ENCODE measurements around the gene ZFP91.

The ZFP91 gene

GRCh38 chr11:58608331-58608730, 29.5 kb downstream of the ZFP91 start:
- Histone ChIP-seq H3F3A (ENCODE audit: insufficient read depth) (peaks cover 7% of the 10 kb centered on the region; the same call in 1 of the 2 replicates), H3K9ac (ENCODE audit: low read length) (no peak overlapping the region), H4K20me1 (ENCODE audit: low read depth, low read length) (peaks cover 46% of the 10 kb centered on the region), H3K9me2 (replicated peaks; ENCODE audit: insufficient read depth, low read length) (no peaks in the 10 kb centered on the region), H3K4me2 (ENCODE audit: low read depth, low read length, poor library complexity, severe bottlenecking) (no peak overlapping the region), H3K27me3 (ENCODE audit: low read length) (no peaks in the 10 kb centered on the region), H3K9me3 (ENCODE audit: insufficient read depth, low read length) (no peaks in the 10 kb centered on the region), H3K4me3 (ENCODE audit: insufficient read depth, low read length, poor library complexity, severe bottlenecking) (no peak overlapping the region), H2AFZ (ENCODE audit: low read depth, low read length, severe bottlenecking) (no peak overlapping the region), H3K36me3 (ENCODE audit: low read length) (peaks cover 40% of the 10 kb centered on the region), H3K79me2 (ENCODE audit: insufficient read depth, low read length) (peaks cover 72% of the 10 kb centered on the region), H3K27ac (ENCODE audit: low read depth, low read length) (no peak overlapping the region)
- TF ChIP-seq EZH2phosphoT487 (conservative IDR thresholded peaks at IDR 0.05; ENCODE audit: low read length), result no peak
- TF ChIP-seq CTCF (IDR thresholded peaks at IDR 0.05; ENCODE audit: insufficient read depth, low read length, poor library complexity, severe bottlenecking), result no peak

GRCh38 chr11:58609723-58610122, 30.9 kb downstream of the ZFP91 start:
- Histone ChIP-seq H3K27ac (ENCODE audit: low read depth, low read length) (no peak overlapping the region), H3K9ac (ENCODE audit: low read length) (no peak overlapping the region), H4K20me1 (ENCODE audit: low read depth, low read length) (peaks cover 36% of the 10 kb centered on the region), H3K4me3 (ENCODE audit: insufficient read depth, low read length, poor library complexity, severe bottlenecking) (no peak overlapping the region), H3F3A (ENCODE audit: insufficient read depth) (peaks cover 7% of the 10 kb centered on the region; the same call in 1 of the 2 replicates), H3K36me3 (ENCODE audit: low read length) (peaks cover 54% of the 10 kb centered on the region), H3K9me2 (replicated peaks; ENCODE audit: insufficient read depth, low read length) (no peaks in the 10 kb centered on the region), H3K79me2 (ENCODE audit: insufficient read depth, low read length) (peaks cover 58% of the 10 kb centered on the region), H3K4me2 (ENCODE audit: low read depth, low read length, poor library complexity, severe bottlenecking) (no peak overlapping the region), H2AFZ (ENCODE audit: low read depth, low read length, severe bottlenecking) (no peak overlapping the region), H3K27me3 (ENCODE audit: low read length) (no peaks in the 10 kb centered on the region), H3K9me3 (ENCODE audit: insufficient read depth, low read length) (no peaks in the 10 kb centered on the region)
- TF ChIP-seq EZH2phosphoT487 (conservative IDR thresholded peaks at IDR 0.05; ENCODE audit: low read length) (no peak), CTCF (IDR thresholded peaks at IDR 0.05; ENCODE audit: insufficient read depth, low read length, poor library complexity, severe bottlenecking) (no peak)

GRCh38 chr11:58613228-58613627, 34.4 kb downstream of the ZFP91 start:
- Histone ChIP-seq H3K9ac (ENCODE audit: low read length) (no peak overlapping the region), H3K79me2 (ENCODE audit: insufficient read depth, low read length) (peaks cover 25% of the 10 kb centered on the region), H3K9me3 (ENCODE audit: insufficient read depth, low read length) (no peaks in the 10 kb centered on the region)

More at GRCh38 chr11:58613228-58613627, 34.4 kb downstream of the ZFP91 start:
- Histone ChIP-seq H3K4me2 (ENCODE audit: low read depth, low read length, poor library complexity, severe bottlenecking) (no peak overlapping the region), H3K9me2 (replicated peaks; ENCODE audit: insufficient read depth, low read length) (no peaks in the 10 kb centered on the region), H4K20me1 (ENCODE audit: low read depth, low read length) (peaks cover 8% of the 10 kb centered on the region; the same call in 1 of the 2 replicates), H3K36me3 (ENCODE audit: low read length) (peaks cover 83% of the 10 kb centered on the region), H3K27me3 (ENCODE audit: low read length) (no peaks in the 10 kb centered on the region), H2AFZ (ENCODE audit: low read depth, low read length, severe bottlenecking) (no peak overlapping the region), H3K4me3 (ENCODE audit: insufficient read depth, low read length, poor library complexity, severe bottlenecking) (no peak overlapping the region), H3K27ac (ENCODE audit: low read depth, low read length) (no peak overlapping the region), H3F3A (ENCODE audit: insufficient read depth) (peaks cover 7% of the 10 kb centered on the region; the same call in 1 of the 2 replicates)
- TF ChIP-seq EZH2phosphoT487 (conservative IDR thresholded peaks at IDR 0.05; ENCODE audit: low read length) (no peak), CTCF (IDR thresholded peaks at IDR 0.05; ENCODE audit: insufficient read depth, low read length, poor library complexity, severe bottlenecking) (no peak)

Measured in SU-DHL-6 (cell line).